Medulla oblongata (tissue), 1 donor: Measurements from ENCODE around the gene KCNA3.
A peak's percentile ranks its signal among the peaks of the same experiment; 100 is the strongest.

Experiments
- DNase-seq: peaks from one replicate; pipeline ENCODE4 v3.0.0-alpha.2; 2015; ENCODE audit errors: extremely low spot score

Gene KCNA3

GRCh38 chr1:110639724-110640386 lies 34.9 kb downstream of the KCNA3 start:
- DNase-seq, result no peak

GRCh38 chr1:110638556-110638955 lies 36.2 kb downstream of the KCNA3 start:
- DNase-seq, result no peak

- DNase-seq, result no peak
Observed at GRCh38 chr1:110638058-110638457, 36.7 kb downstream of the KCNA3 start.

- no peak for DNase-seq
Observed at GRCh38 chr1:110637475-110637874, 37.3 kb downstream of the KCNA3 start.

GRCh38 chr1:110636149-110636935 lies 38.4 kb downstream of the KCNA3 start:
- DNase-seq, result no peak

- DNase-seq, result no peak
Observed at GRCh38 chr1:110635434-110635833, 39.3 kb downstream of the KCNA3 start.

GRCh38 chr1:110634455-110635311 lies 40.1 kb downstream of the KCNA3 start:
- DNase-seq, result peak; percentile 81

- DNase-seq, result no peak
Observed at GRCh38 chr1:110634086-110634454, 40.7 kb downstream of the KCNA3 start.

- no peak for DNase-seq
Observed at GRCh38 chr1:110633646-110634030, 41.1 kb downstream of the KCNA3 start.

GRCh38 chr1:110631836-110632620 lies 42.7 kb downstream of the KCNA3 start:
- DNase-seq, result no peak

GRCh38 chr1:110630839-110631663 lies 43.7 kb downstream of the KCNA3 start:
- peak; percentile 81 for DNase-seq

GRCh38 chr1:110628323-110629105 lies 46.2 kb downstream of the KCNA3 start:
- DNase-seq, result no peak

- DNase-seq, result peak; percentile 60
Observed at GRCh38 chr1:110627764-110628163, 47.0 kb downstream of the KCNA3 start.

- DNase-seq, result no peak
Observed at GRCh38 chr1:110626889-110627288, 47.9 kb downstream of the KCNA3 start.
